Osteocyte (in vitro differentiated cells): Measurements from ENCODE around the gene TMCO2. TPM values are rescaled to one million over a fixed set of nuclear protein-coding genes. Genes with fewer than 3 reads are reported as not detected.

Source experiments
- DNase-seq: peaks from one replicate; pipeline ENCODE4 v3.0.0; 2021; ENCODE audit warnings: mixed read lengths; ENCODE audit not compliant: unreplicated experiment; ENCODE audit errors: extremely low spot score
- H3K27ac Mint-ChIP-seq: one replicate; pipeline ENCODE4 v1.8.0; 2021; ENCODE audit warnings: mild to moderate bottlenecking, mixed read lengths; ENCODE audit not compliant: unreplicated experiment
- H3K27me3 Mint-ChIP-seq: one replicate; pipeline ENCODE4 v1.8.0; 2021; ENCODE audit warnings: mixed read lengths; ENCODE audit not compliant: unreplicated experiment
- H3K36me3 Mint-ChIP-seq: one replicate; pipeline ENCODE4 v1.8.0; 2021; ENCODE audit warnings: mixed read lengths; ENCODE audit not compliant: unreplicated experiment
- H3K4me1 Mint-ChIP-seq: one replicate; pipeline ENCODE4 v1.8.0; 2021; ENCODE audit warnings: mixed read lengths; ENCODE audit not compliant: unreplicated experiment
- H3K4me3 Mint-ChIP-seq: one replicate; pipeline ENCODE4 v1.8.0; 2021; ENCODE audit warnings: mild to moderate bottlenecking, moderate library complexity, mixed read lengths; ENCODE audit not compliant: unreplicated experiment
- H3K9me3 Mint-ChIP-seq: one replicate; pipeline ENCODE4 v1.8.0; 2021; ENCODE audit warnings: mixed read lengths; ENCODE audit not compliant: unreplicated experiment
- CTCF ChIP-seq: fragments of 200-600 bp; sonication (generic); IDR thresholded peaks from 2 replicates; pipeline ENCODE4 v1.5.0; 2021; ENCODE audit warnings: antibody characterized with exemption, mild to moderate bottlenecking, moderate library complexity
- total RNA-seq: library from RNA; stranded (reverse); gene quantifications from 2 replicates; pipeline ENCODE4 v1.2.1, GENCODE V29; 2021

Gene TMCO2
- total RNA-seq, 1 donor from 2014 or later: not detected

GRCh38 chr1:40240390-40240789, 7.3 kb upstream of the TMCO2 start:
- DNase-seq: no peak
- peaks cover 31% of the 10 kb centered on the region for H3K4me1 Mint-ChIP-seq
- peaks cover 27% of the 10 kb centered on the region for H3K36me3 Mint-ChIP-seq
- H3K27ac Mint-ChIP-seq: no peak overlapping the region
- H3K27me3 Mint-ChIP-seq: no peaks in the 10 kb centered on the region
- no peak for TF ChIP-seq CTCF
- H3K4me3 Mint-ChIP-seq: no peak overlapping the region
- H3K9me3 Mint-ChIP-seq: no peaks in the 10 kb centered on the region

GRCh38 chr1:40241362-40241761, 6.4 kb upstream of the TMCO2 start:
- no peaks in the 10 kb centered on the region for H3K9me3 Mint-ChIP-seq
- no peak for TF ChIP-seq CTCF
- H3K27me3 Mint-ChIP-seq: no peaks in the 10 kb centered on the region
- H3K4me1 Mint-ChIP-seq: peaks cover 31% of the 10 kb centered on the region
- no peak for DNase-seq
- H3K27ac Mint-ChIP-seq: no peak overlapping the region
- H3K4me3 Mint-ChIP-seq: no peak overlapping the region
- peaks cover 18% of the 10 kb centered on the region for H3K36me3 Mint-ChIP-seq

GRCh38 chr1:40243351-40243750, 4.4 kb upstream of the TMCO2 start:
- no peaks in the 10 kb centered on the region for H3K27me3 Mint-ChIP-seq
- no peaks in the 10 kb centered on the region for H3K9me3 Mint-ChIP-seq
- TF ChIP-seq CTCF: no peak
- H3K4me3 Mint-ChIP-seq: no peak overlapping the region
- H3K4me1 Mint-ChIP-seq: peaks cover 31% of the 10 kb centered on the region
- peak overlapping the region; percentile 20 for H3K27ac Mint-ChIP-seq
- no peak for DNase-seq
- peaks cover 4% of the 10 kb centered on the region for H3K36me3 Mint-ChIP-seq

GRCh38 chr1:40244138-40244744, 3.5 kb upstream of the TMCO2 start:
- Mint-ChIP-seq H3K36me3 (peaks cover 4% of the 10 kb centered on the region), H3K27ac (peak overlapping the region; percentile 5), H3K4me1 (peaks cover 29% of the 10 kb centered on the region), H3K27me3 (no peaks in the 10 kb centered on the region), H3K9me3 (no peaks in the 10 kb centered on the region), H3K4me3 (no peak overlapping the region)
- TF ChIP-seq CTCF: no peak
- no peak for DNase-seq

GRCh38 chr1:40245686-40246085, 2.1 kb upstream of the TMCO2 start:
- TF ChIP-seq CTCF: no peak
- H3K4me1 Mint-ChIP-seq: peaks cover 24% of the 10 kb centered on the region
- H3K9me3 Mint-ChIP-seq: no peaks in the 10 kb centered on the region
- no peaks in the 10 kb centered on the region for H3K36me3 Mint-ChIP-seq
- H3K27ac Mint-ChIP-seq: no peak overlapping the region
- H3K27me3 Mint-ChIP-seq: no peaks in the 10 kb centered on the region
- no peak for DNase-seq
- H3K4me3 Mint-ChIP-seq: no peak overlapping the region
